Breast epithelium (tissue), 4 donors: ENCODE measurements around the gene KCNC3. TPM values are rescaled to one million over a fixed set of nuclear protein-coding genes. Genes with fewer than 3 reads are reported as not detected.

ENCODE experiments used
- DNase-seq, 2 donors: peaks; one replicate each; pipeline ENCODE4 v3.0.0-alpha.2; 2019; ENCODE audit warnings: low spot score in 2 of 2
- H3K27ac ChIP-seq, 2 donors: fragments of 200-600 bp; sonication (generic) in 1 of 2; one replicate each; pipeline ENCODE4 v1.5.1; 2016 to 2019; ENCODE audit warnings: mild to moderate bottlenecking in 1 of 2
- H3K27me3 ChIP-seq, 2 donors: fragments of 200-600 bp; sonication (generic) in 1 of 2; one replicate each; pipeline versions ENCODE4 v1.5.1 to v1.6.0; 2017 to 2019; ENCODE audit warnings: control low read depth in 1 of 2, mild to moderate bottlenecking in 1 of 2
- H3K36me3 ChIP-seq: fragments of 200-600 bp; one replicate; pipeline ENCODE4 v1.5.1; 2019
- H3K4me1 ChIP-seq, 2 donors: fragments of 200-600 bp; sonication (generic); one replicate each; pipeline ENCODE4 v1.5.1; 2016 to 2019; ENCODE audit warnings: control low read depth in 1 of 2
- H3K4me3 ChIP-seq, 3 donors: fragments of 200-600 bp; sonication (generic); 1 replicate in 2 of 3; 2 replicates in 1 of 3; pipeline ENCODE4 v1.5.1; 2016 to 2019; ENCODE audit warnings: mild to moderate bottlenecking in 3 of 3, moderate library complexity in 2 of 3
- H3K9me3 ChIP-seq, 2 donors: fragments of 200-600 bp; sonication (generic) in 1 of 2; one replicate each; pipeline ENCODE4 v1.5.1; 2016 to 2019; ENCODE audit warnings: control low read depth in 1 of 2
- POLR2A ChIP-seq: fragments of 450-650 bp; IDR thresholded peaks from one replicate; pipeline ENCODE4 v1.6.1; 2016; ENCODE audit warnings: antibody characterized with exemption, mild to moderate bottlenecking, moderate library complexity
- POLR2AphosphoS5 ChIP-seq, 3 donors: sonication (generic); formaldehyde crosslinking; IDR thresholded peaks; one replicate each; pipeline ENCODE4 v1.6.1; 2017; ENCODE audit warnings: antibody characterized with exemption in 3 of 3
- intact Hi-C: fragments of 100-400 bp; cut with DNase I; formaldehyde crosslinking; loops from one replicate; pipeline ENCODE4 v1.15.1; 2023; ENCODE audit warnings: low total_unique reads
- total RNA-seq, 3 donors: library from RNA; depleted of rRNA; stranded (reverse); fragments of >200 nt; gene quantifications; one replicate each; pipeline ENCODE4 v1.1.0, GENCODE V29; 2016
- TF ChIP-seq, protein P1 (sequence below), 3 donors: fragments of 450-650 bp; IDR thresholded peaks; one replicate each; pipeline ENCODE4 v1.5.1; 2016 to 2017; ENCODE audit warnings: antibody characterized with exemption in 3 of 3, mild to moderate bottlenecking in 3 of 3, moderate library complexity in 3 of 3

KCNC3 gene
- total RNA-seq, 3 donors from 2014 or later, result 0.32 to 3.7 (median 1.6) TPM

- Histone ChIP-seq H3K4me3 (no peak overlapping the region), H3K27me3 (no peaks in the 10 kb centered on the region), H3K36me3 (no peaks in the 10 kb centered on the region), H3K9me3 (peaks cover 0 to 6% of the 10 kb centered on the region in 2 donors), H3K4me1 (no peaks in the 10 kb centered on the region), H3K27ac (no peak overlapping the region)
- TF ChIP-seq POLR2AphosphoS5 (IDR thresholded peaks at IDR 0.05), result no peak
- TF ChIP-seq POLR2A, result no peak
- TF ChIP-seq, protein P1, sequence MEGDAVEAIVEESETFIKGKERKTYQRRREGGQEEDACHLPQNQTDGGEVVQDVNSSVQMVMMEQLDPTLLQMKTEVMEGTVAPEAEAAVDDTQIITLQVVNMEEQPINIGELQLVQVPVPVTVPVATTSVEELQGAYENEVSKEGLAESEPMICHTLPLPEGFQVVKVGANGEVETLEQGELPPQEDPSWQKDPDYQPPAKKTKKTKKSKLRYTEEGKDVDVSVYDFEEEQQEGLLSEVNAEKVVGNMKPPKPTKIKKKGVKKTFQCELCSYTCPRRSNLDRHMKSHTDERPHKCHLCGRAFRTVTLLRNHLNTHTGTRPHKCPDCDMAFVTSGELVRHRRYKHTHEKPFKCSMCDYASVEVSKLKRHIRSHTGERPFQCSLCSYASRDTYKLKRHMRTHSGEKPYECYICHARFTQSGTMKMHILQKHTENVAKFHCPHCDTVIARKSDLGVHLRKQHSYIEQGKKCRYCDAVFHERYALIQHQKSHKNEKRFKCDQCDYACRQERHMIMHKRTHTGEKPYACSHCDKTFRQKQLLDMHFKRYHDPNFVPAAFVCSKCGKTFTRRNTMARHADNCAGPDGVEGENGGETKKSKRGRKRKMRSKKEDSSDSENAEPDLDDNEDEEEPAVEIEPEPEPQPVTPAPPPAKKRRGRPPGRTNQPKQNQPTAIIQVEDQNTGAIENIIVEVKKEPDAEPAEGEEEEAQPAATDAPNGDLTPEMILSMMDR (IDR thresholded peaks at IDR 0.05), result no peak
- DNase-seq, result no peak
- intact Hi-C loops, result no loop called here
Observed at GRCh38 chr19:50293263-50294004, 35.7 kb downstream of the KCNC3 start.

DNA sequence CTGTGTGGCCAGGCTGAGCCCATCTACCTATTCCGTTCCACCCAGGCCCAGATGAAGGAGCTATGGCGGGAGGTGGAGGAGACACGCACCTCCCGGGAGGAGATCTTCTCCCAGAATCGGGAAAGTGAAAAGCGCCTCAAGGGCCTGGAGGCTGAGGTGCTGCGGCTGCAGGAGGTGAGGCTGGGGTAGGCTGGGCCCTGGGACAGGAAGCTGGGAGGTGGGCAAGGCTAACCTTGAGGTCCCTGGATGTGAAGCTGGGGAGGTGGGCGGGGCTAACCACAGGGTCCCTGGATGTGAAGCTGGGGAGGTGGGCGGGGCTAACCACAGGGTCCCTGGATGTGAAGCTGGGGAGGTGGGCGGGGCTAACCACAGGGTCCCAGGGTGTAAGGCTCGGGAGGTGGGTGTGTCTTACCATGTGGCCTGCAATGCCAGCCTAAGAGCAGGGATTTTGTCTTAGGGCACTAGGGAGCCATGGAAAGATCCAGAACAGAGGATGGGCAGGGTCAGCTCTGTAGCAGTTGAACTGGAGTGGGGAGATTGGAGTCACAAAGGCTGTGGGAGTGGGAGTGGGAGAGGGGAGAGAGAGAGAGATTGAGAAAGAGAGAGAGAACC is 36.9 kb downstream of the KCNC3 start:
- TF ChIP-seq, protein P1 (IDR thresholded peaks at IDR 0.05), result no peak
- TF ChIP-seq POLR2AphosphoS5 (IDR thresholded peaks at IDR 0.05), result no peak
- TF ChIP-seq POLR2A, result no peak
- no peaks in the 10 kb centered on the region for H3K4me1 ChIP-seq
- intact Hi-C loops, result no loop called here
- H3K36me3 ChIP-seq, result no peaks in the 10 kb centered on the region
- peaks cover 0 to 6% of the 10 kb centered on the region in 2 donors for H3K9me3 ChIP-seq
- DNase-seq, result no peak
- H3K27ac ChIP-seq, result no peak overlapping the region
- H3K27me3 ChIP-seq, result no peaks in the 10 kb centered on the region
- no peak overlapping the region for H3K4me3 ChIP-seq

DNA sequence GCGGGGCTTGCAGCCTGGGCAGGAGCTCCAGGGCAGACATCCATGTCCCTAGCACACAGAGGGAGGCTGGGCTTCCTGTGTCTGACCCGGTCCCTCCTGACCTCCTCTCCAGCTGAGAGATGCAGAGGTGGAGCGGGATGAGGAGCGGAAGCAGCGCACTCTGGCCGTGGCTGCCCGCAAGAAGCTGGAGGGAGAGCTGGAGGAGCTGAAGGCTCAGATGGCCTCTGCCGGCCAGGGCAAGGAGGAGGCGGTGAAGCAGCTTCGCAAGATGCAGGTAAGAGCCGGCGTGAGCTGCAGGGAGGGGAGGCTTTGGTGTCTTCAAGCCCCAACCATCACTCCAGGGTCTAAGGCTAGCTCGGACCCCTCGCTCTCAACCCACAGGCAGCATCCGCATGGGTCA is 38.4 kb downstream of the KCNC3 start:
- DNase-seq, result no peak
- Histone ChIP-seq H3K36me3 (no peaks in the 10 kb centered on the region), H3K9me3 (peaks cover 7 to 16% of the 10 kb centered on the region in 2 donors), H3K27me3 (no peaks in the 10 kb centered on the region), H3K27ac (no peak overlapping the region), H3K4me3 (no peak overlapping the region), H3K4me1 (no peaks in the 10 kb centered on the region)
- TF ChIP-seq, protein P1 (IDR thresholded peaks at IDR 0.05), result no peak
- TF ChIP-seq POLR2A (no peak), POLR2AphosphoS5 (IDR thresholded peaks at IDR 0.05) (no peak)
- intact Hi-C loops, result no loop called here

GRCh38 chr19:50290011-50290410 is 39.2 kb downstream of the KCNC3 start:
- peaks cover 7 to 22% of the 10 kb centered on the region in 2 donors for H3K9me3 ChIP-seq
- no peaks in the 10 kb centered on the region for H3K36me3 ChIP-seq

GRCh38 chr19:50288954-50289353 is 40.2 kb downstream of the KCNC3 start:
- H3K27ac ChIP-seq, result no peak overlapping the region
- H3K4me3 ChIP-seq, result no peak overlapping the region
- DNase-seq, result no peak
- H3K4me1 ChIP-seq, result no peaks in the 10 kb centered on the region
- no peak for TF ChIP-seq POLR2A
- TF ChIP-seq, protein P1 (IDR thresholded peaks at IDR 0.05), result no peak
- intact Hi-C loops, result no loop called here
- peaks cover 7 to 22% of the 10 kb centered on the region in 2 donors for H3K9me3 ChIP-seq
- H3K36me3 ChIP-seq, result no peaks in the 10 kb centered on the region
- no peaks in the 10 kb centered on the region for H3K27me3 ChIP-seq

More at GRCh38 chr19:50290011-50290410, 39.2 kb downstream of the KCNC3 start:
- DNase-seq, result no peak
- Histone ChIP-seq H3K27me3 (no peaks in the 10 kb centered on the region), H3K27ac (no peak overlapping the region), H3K4me1 (no peaks in the 10 kb centered on the region), H3K4me3 (no peak overlapping the region)
- intact Hi-C loops, result no loop called here
- no peak for TF ChIP-seq POLR2A
